SK-N-DZ (cell line): ENCODE measurements around the gene TNFSF8.

Experiments
- DNase-seq: peaks from one replicate; pipeline ENCODE4 v3.0.0-alpha.2; 2015; ENCODE audit warnings: low spot score

The TNFSF8 gene

GRCh38 chr9:114869845-114870244 is 60.5 kb downstream of the TNFSF8 start:
- no peak for DNase-seq

DNA sequence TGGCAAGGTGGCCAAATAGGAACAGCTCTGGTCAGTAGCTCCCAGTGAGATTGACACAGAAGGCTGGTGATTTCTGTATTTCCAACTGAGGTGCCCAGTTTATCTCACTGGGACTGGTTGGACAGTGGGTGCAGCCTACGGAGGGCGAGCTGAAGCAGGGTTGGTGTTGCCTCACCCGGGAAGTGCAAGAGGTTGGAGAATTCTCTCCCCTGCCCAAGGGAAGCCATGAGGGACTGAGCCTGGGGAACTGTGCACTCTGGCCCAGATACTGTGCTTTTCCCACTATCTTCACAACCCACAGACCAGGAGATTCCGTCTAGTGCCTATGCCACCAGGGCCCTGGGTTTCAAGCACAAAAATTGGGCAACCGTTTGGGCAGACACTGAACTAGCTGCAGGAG is 61.0 kb downstream of the TNFSF8 start:
- DNase-seq, result no peak

DNA sequence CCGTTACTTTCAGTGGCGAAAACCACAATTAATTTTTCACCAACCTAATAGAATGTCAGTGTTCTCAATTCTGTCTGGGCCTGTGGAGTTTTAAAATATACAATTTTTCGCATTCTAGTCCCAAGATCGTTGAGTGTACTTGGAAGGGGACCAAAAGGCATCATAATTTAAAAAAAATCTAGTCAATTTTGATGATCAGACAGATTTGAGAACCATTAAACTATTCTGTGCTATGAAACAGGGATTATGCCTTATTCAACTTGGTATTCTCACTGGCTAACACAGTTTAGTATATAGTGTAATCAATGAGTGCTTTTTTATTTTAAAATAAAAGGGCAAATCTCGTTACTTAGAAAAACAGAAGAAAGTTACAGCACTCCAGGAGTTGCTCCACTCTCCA is 63.1 kb downstream of the TNFSF8 start:
- no peak for DNase-seq

DNA sequence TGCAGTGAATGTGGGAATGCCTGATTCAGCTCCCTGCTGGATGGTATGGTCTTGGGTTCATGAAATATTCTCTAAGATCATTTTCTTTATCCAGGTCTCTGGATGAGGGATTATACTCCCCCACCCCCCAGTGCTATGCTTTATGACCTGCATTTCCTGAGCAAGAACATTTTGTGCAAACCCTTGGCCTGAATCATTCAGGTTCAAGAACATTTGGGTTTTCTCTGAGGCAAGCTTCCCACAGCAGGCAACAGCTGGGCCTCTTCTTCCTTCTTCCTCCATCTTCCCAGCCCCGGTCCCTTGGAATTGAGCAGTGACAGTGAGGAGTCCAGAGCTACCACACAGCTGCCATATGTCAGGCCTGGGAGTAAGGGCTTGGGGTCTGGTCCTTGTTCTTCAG is 65.9 kb downstream of the TNFSF8 start:
- DNase-seq, result no peak

GRCh38 chr9:114861922-114862605 is 68.3 kb downstream of the TNFSF8 start:
- DNase-seq, result no peak

- DNase-seq, result no peak
Observed at GRCh38 chr9:114861273-114861672, 69.1 kb downstream of the TNFSF8 start.

GRCh38 chr9:114860187-114860586 is 70.2 kb downstream of the TNFSF8 start:
- no peak for DNase-seq

DNA sequence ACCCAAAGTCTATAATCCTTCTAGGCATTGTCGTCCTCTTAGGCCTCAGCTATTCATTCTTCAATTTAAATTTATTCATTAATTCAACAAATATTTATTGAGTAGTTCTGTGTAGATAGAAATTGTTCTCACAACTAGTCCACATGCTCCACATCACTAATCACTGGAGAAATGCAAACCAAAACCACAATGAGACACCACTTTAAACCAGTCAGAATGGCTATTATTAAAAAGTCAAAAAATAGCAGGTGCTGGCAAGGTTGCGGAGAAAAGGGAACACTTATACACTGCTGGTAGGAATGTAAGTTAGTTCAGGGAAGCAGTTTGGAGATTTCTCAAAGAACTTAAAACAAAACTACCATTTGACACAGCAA is 73.5 kb downstream of the TNFSF8 start:
- DNase-seq, result no peak

DNA sequence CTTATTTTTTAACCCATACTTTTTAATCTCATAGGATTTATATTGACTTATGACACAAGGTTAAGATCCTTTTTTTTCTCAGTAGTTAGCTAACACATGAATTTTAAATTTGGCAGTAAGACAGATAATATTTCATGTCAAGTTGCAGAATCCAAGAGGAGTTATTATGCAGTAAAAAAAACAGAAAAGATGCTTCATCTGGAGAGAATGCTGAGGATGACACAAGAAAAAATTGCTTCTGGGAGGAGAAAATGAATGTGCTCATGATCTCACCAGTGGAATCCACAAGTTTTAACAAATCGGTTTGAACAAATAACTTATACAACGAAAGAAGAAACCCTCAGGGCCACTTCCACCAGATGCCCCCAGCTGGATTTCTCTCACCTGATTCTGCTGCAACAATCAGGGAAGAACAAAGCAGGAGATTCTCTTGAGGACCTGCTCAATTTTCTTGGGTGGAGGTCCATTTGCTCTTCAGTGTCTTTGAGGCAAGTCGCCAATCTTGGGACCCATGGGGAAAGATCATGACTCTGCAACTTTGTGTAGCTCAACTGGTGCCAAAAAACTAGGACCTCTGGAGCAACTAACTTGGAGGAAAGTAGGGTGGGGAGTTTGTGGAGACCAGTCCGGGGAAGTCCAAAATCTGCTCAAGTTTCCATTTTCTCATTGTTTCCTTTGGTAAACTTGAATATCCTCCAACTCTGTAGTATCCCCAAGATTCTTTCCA is 74.0 kb downstream of the TNFSF8 start:
- DNase-seq, result no peak

DNA sequence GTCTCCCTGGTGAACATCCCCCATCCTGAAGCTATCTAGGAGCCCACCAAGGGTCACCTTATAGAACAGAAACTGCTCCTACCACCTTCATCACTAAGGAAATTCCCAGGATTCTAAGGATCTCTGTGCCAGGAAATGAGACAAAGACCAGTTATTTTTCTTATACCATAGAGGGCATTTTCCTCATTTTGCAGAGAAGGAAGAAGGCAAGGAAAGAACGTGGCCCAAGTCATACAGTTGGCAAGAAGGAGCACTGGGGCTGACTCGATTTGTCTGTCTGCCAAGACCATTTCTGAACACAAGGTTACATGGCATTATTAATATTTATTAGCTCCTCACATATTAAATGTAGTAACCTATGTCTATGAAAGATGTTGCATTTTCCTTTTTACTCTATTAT is 74.9 kb downstream of the TNFSF8 start:
- no peak for DNase-seq

DNA sequence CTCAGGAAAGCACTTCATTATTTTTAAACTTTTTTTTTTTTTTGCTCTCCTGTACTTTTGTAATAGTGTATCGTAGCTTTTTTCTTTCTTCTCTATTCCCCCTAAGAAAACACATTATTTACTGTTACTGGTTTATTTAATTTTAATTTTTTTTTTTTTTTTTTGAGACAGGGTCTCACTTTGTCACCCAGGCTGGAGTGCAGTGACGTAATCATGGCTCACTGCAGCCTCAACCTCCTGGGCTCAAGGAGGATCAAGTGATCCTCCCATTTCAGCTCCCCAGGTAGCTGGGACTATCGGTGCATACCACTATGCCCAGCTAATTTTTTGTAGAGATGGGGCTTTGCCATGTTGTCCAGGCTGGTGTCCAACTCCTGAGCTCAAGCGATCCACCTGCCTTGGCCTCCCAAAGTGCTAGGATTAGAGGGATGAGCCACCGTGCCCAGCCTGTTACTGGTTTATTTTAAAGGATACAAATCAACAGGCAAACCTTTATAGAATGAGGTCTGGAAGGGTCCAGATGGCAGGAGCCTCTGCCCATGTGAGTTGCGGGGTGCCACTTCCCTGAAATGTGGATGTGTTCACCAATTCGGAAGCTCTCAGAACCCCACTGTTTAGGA is 75.5 kb downstream of the TNFSF8 start:
- DNase-seq, result no peak

DNA sequence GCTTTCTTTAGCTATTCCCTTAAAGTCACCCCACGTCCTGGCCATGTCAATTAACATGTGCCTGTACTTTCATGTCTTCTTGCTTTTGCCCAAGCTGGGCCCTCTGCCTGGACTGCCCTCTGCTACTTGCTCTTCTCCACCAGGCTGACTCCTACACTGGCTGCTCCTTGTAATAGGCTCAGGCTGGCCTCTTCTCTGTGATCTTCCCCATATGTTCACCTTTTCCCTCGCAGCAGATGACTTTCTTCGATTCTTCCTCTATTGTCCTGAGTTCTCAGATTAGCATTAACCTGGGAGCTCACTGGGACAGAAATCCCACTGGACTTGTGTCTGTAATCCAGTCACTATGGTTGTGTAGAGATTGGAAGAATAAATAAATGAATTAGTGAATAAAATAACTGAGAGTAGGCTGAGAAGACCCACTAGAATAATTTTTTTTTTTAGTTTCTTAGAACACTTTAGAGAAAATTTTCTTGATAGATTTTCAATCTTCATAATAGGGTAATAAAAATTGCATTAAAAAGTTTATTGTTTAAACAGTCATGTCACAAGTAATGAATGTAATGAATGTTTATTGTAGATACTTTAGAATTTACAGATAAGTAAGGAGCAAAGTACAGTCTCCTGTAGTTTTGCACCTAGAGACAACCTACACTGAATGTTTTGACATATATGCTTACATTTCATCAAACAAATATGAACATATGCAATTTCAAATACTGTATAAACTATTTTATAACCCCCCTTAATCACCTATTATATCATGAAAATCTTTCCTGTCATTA is 77.1 kb downstream of the TNFSF8 start:
- DNase-seq, result no peak

- no peak for DNase-seq
Observed at GRCh38 chr9:114852050-114852594, 78.3 kb downstream of the TNFSF8 start.

DNA sequence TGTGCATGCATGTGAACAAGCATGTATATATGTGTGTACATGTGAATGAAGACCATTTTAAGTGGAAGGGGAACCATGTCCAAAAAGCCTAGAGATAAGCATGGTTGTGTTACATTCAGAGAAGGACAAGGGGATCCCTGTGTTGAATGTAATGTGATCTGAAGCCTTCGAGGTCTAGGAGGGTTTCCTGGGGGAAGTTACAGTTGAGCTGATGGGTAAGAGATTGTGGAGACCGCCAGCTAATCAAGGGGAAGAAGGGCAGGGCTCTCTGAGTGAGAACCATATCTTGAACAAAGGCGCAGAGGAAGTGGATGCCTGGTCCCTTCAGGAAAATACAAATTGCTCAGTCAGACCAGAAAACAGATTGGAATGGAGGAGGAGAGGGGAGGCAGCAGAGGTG is 79.1 kb downstream of the TNFSF8 start:
- no peak for DNase-seq
